ENCODE data around the gene ZNF541. TPM values are rescaled to one million over a fixed set of nuclear protein-coding genes. Genes with fewer than 3 reads are reported as not detected.

Gene ZNF541
- polyA plus RNA-seq, 1 experiment = not detected

GRCh38 chr19:47549261-47549862 lies 23.6 kb downstream of the ZNF541 start:
- Histone ChIP-seq H3K4me3 (ENCODE audit: low read depth, low read length) (no peak overlapping the region), H3K27me3 (ENCODE audit: control insufficient read depth, insufficient read depth, low read length) (peaks cover 38% of the 10 kb centered on the region), H3K9me3 (ENCODE audit: control insufficient read depth, insufficient read depth, low read length) (peaks cover 5% of the 10 kb centered on the region; the same call in 1 of the 2 replicates), H3K27ac (ENCODE audit: low read depth, low read length) (no peak overlapping the region)
- POLR2A ChIA-PET = no interaction called here
- DNase-seq (ENCODE audit: low read depth, low spot score) = no peak
- no peak for TF ChIP-seq CTCF (IDR thresholded peaks at IDR 0.05; ENCODE audit: low read depth, low read length)
- CTCF ChIA-PET = interaction anchor here (1.1 to 2.0 kb wide), 2 partner anchors 9 to 34 kb away, joined by 4 to 6 read pairs; partner anchors contain the start of gene NAPA

GRCh38 chr19:47547199-47547598 lies 25.7 kb downstream of the ZNF541 start:
- CTCF ChIA-PET = interaction anchor here (0.7 kb wide), 1 partner anchor 44 kb away, joined by 4 read pairs; no protein-coding TSS in a partner anchor
- Histone ChIP-seq H3K4me3 (ENCODE audit: low read depth, low read length) (no peak overlapping the region), H3K27me3 (ENCODE audit: control insufficient read depth, insufficient read depth, low read length) (peaks cover 42% of the 10 kb centered on the region), H3K9me3 (ENCODE audit: control insufficient read depth, insufficient read depth, low read length) (peaks cover 5% of the 10 kb centered on the region; the same call in 1 of the 2 replicates), H3K27ac (ENCODE audit: low read depth, low read length) (no peak overlapping the region)
- no peak for TF ChIP-seq CTCF (IDR thresholded peaks at IDR 0.05; ENCODE audit: low read depth, low read length)
- DNase-seq (ENCODE audit: low read depth, low spot score) = no peak
- POLR2A ChIA-PET = no interaction called here

- no peak overlapping the region for H3K4me3 ChIP-seq (ENCODE audit: low read depth, low read length)
- ChIA-PET POLR2A (no interaction called here), CTCF (interaction anchor here (1.7 kb wide), 1 partner anchor 30 kb away, joined by 3 read pairs; no protein-coding TSS in a partner anchor)
- H3K27me3 ChIP-seq (ENCODE audit: control insufficient read depth, insufficient read depth, low read length) = peaks cover 42% of the 10 kb centered on the region
- TF ChIP-seq CTCF (IDR thresholded peaks at IDR 0.05; ENCODE audit: low read depth, low read length) = no peak
- no peak overlapping the region for H3K27ac ChIP-seq (ENCODE audit: low read depth, low read length)
- DNase-seq (ENCODE audit: low read depth, low spot score) = no peak
- H3K9me3 ChIP-seq (ENCODE audit: control insufficient read depth, insufficient read depth, low read length) = peaks cover 5% of the 10 kb centered on the region; the same call in 1 of the 2 replicates
These were observed 27.6 kb downstream of the ZNF541 start for GRCh38 chr19:47545061-47545948.

GRCh38 chr19:47544476-47544875 lies 28.5 kb downstream of the ZNF541 start:
- Histone ChIP-seq H3K9me3 (ENCODE audit: control insufficient read depth, insufficient read depth, low read length) (peaks cover 5% of the 10 kb centered on the region; the same call in 1 of the 2 replicates), H3K27me3 (ENCODE audit: control insufficient read depth, insufficient read depth, low read length) (peaks cover 41% of the 10 kb centered on the region), H3K4me3 (ENCODE audit: low read depth, low read length) (no peak overlapping the region), H3K27ac (ENCODE audit: low read depth, low read length) (no peak overlapping the region)
- ChIA-PET CTCF (interaction anchor here (1.7 kb wide), 1 partner anchor 29 kb away, joined by 3 read pairs; no protein-coding TSS in a partner anchor), POLR2A (no interaction called here)
- DNase-seq (ENCODE audit: low read depth, low spot score) = no peak
- TF ChIP-seq CTCF (IDR thresholded peaks at IDR 0.05; ENCODE audit: low read depth, low read length) = no peak
